SK-N-SH (cell line): ENCODE results near the gene VPS51. TPM values are rescaled to one million over a fixed set of nuclear protein-coding genes. Genes with fewer than 3 reads are reported as not detected.
A peak's percentile ranks its signal among the peaks of the same experiment; 100 is the strongest.

Experiments
- CTCF ChIA-PET: fragments of 300-600, 350-600 bp; formaldehyde crosslinking; extraction: SDS; loops from one replicate; lab custom pipeline; 2021; lab: Yijun Ruan, JAX
- POLR2A ChIA-PET: fragments of 350-600 bp; sonication (Branson Sonifier 250); formaldehyde crosslinking; extraction: SDS; loops from one replicate; lab custom pipeline; 2020; ENCODE audit warnings: antibody characterized with exemption, inconsistent platforms; lab: Yijun Ruan, JAX
- DNase-seq: peaks from one replicate; pipeline ENCODE4 v3.0.0; 2012
- H2AFZ ChIP-seq: fragments of 200-600 bp; sonication (generic); 2 replicates; pipeline ENCODE4 v1.8.1; 2016; ENCODE audit warnings: antibody characterized with exemption, mild to moderate bottlenecking, low read depth
- H3F3A ChIP-seq: fragments of 200-600 bp; sonication (generic); replicated peaks from 2 replicates; pipeline ENCODE3; 2016; ENCODE audit warnings: antibody characterized with exemption, mild to moderate bottlenecking; ENCODE audit not compliant: insufficient read depth
- H3K27ac ChIP-seq, 2 experiments: fragments of 200-500 bp in 1 of 2; fragments of 200-600 bp in 1 of 2; sonication (Bioruptor generic) in 1 of 2; sonication (generic), shearing (Covaris generic) in 1 of 2; 2 replicates each; pipeline versions ENCODE4 v1.5.1 to v1.6.1; 2014 to 2016; ENCODE audit warnings: low read depth in 2 of 2, inconsistent platforms in 1 of 2, low read length in 1 of 2, mild to moderate bottlenecking in 1 of 2, mixed read lengths in 1 of 2
- H3K27me3 ChIP-seq: fragments of 200-600 bp; sonication (generic), shearing (Covaris generic); 2 replicates; pipeline ENCODE4 v1.6.1; 2016; ENCODE audit warnings: mixed run types; ENCODE audit not compliant: insufficient read depth
- H3K36me3 ChIP-seq, 2 experiments: fragments of 200-500 bp in 1 of 2; fragments of 200-600 bp in 1 of 2; sonication (Bioruptor generic) in 1 of 2; sonication (generic) in 1 of 2; replicated peaks in 1 of 2; 2 replicates each; pipeline versions ENCODE3 to v1.5.1; 2014 to 2016; ENCODE audit warnings: low read length in 1 of 2, mild to moderate bottlenecking in 1 of 2; ENCODE audit not compliant: insufficient read depth in 2 of 2, control insufficient read depth in 1 of 2
- H3K4me1 ChIP-seq, 2 experiments: fragments of 200-500 bp in 1 of 2; fragments of 200-600 bp in 1 of 2; sonication (Bioruptor generic) in 1 of 2; sonication (generic), shearing (Covaris generic) in 1 of 2; 2 replicates each; pipeline versions ENCODE4 v1.5.1 to v1.6.1; 2014 to 2016; ENCODE audit warnings: low read depth in 1 of 2, low read length in 1 of 2, mixed run types in 1 of 2; ENCODE audit not compliant: insufficient read depth in 2 of 2, control insufficient read depth in 1 of 2
- H3K4me2 ChIP-seq: fragments of 200-600 bp; sonication (generic), shearing (Covaris generic); 2 replicates; pipeline ENCODE4 v1.6.1; 2017; ENCODE audit warnings: mixed run types
- H3K4me3 ChIP-seq, 2 experiments: fragments of 200-500 bp in 1 of 2; fragments of 200-600 bp in 1 of 2; sonication (Bioruptor generic) in 1 of 2; sonication (generic), shearing (Covaris generic) in 1 of 2; 2 replicates each; pipeline versions ENCODE4 v1.5.1 to v1.8.1; 2014 to 2016; ENCODE audit warnings: low read depth in 2 of 2, inconsistent platforms in 1 of 2, low read length in 1 of 2, mild to moderate bottlenecking in 1 of 2, mixed read lengths in 1 of 2, moderate library complexity in 1 of 2
- H3K79me2 ChIP-seq: fragments of 200-600 bp; sonication (generic); 2 replicates; pipeline ENCODE4 v1.8.1; 2017; ENCODE audit warnings: mild to moderate bottlenecking; ENCODE audit not compliant: insufficient read depth
- H3K9ac ChIP-seq: fragments of 200-600 bp; sonication (generic); 2 replicates; pipeline ENCODE4 v1.6.1; 2017; ENCODE audit warnings: mixed run types
- H3K9me2 ChIP-seq: fragments of 200-600 bp; sonication (generic); 2 replicates; pipeline ENCODE4 v1.6.1; 2017; ENCODE audit warnings: mixed run types
- H3K9me3 ChIP-seq: fragments of 200-600 bp; sonication (generic); 2 replicates; pipeline ENCODE4 v1.6.1; 2017; ENCODE audit warnings: mixed run types, mild to moderate bottlenecking, moderate library complexity
- H4K20me1 ChIP-seq: fragments of 200-600 bp; sonication (generic); 2 replicates; pipeline ENCODE4 v1.6.1; 2017; ENCODE audit warnings: mild to moderate bottlenecking, mixed run types; ENCODE audit not compliant: insufficient read depth
- CHD2 ChIP-seq: fragments of 150-350 bp; IDR thresholded peaks from 2 replicates; pipeline ENCODE4 v1.6.1; 2018; ENCODE audit warnings: low read length; ENCODE audit not compliant: partially characterized antibody
- ELF1 ChIP-seq: IDR thresholded peaks from 2 replicates; pipeline ENCODE4 v1.4.0; 2012
- EP300 ChIP-seq, 2 experiments: IDR thresholded peaks; 2 replicates each; pipeline versions ENCODE4 v1.4.0 to v1.6.1; 2012; ENCODE audit warnings: borderline replicate concordance in 1 of 2, low read depth in 1 of 2, low read length in 1 of 2
- GABPA ChIP-seq: IDR thresholded peaks from 2 replicates; pipeline ENCODE4 v1.4.0; 2012; ENCODE audit warnings: low read depth, mild to moderate bottlenecking
- GATA2 ChIP-seq: sonication (generic); formaldehyde crosslinking; IDR thresholded peaks from 2 replicates; pipeline ENCODE4 v1.5.0; 2020; ENCODE audit warnings: mild to moderate bottlenecking, missing genetic modification reagents
- JUND ChIP-seq: IDR thresholded peaks from 2 replicates; pipeline ENCODE4 v1.4.0; 2012
- MEF2A ChIP-seq: IDR thresholded peaks from 2 replicates; pipeline ENCODE4 v1.4.0; 2012; ENCODE audit warnings: low read depth, borderline replicate concordance
- MXI1 ChIP-seq: IDR thresholded peaks from 2 replicates; pipeline ENCODE4 v1.6.1; 2012; ENCODE audit warnings: mild to moderate bottlenecking, low read depth, low read length, improper control_type of control experiment
- NFIC ChIP-seq: IDR thresholded peaks from 2 replicates; pipeline ENCODE4 v1.4.0; 2012; ENCODE audit warnings: borderline replicate concordance
- NRF1 ChIP-seq: IDR thresholded peaks from 2 replicates; pipeline ENCODE4 v1.6.1; 2012; ENCODE audit warnings: low read depth, mild to moderate bottlenecking, low read length
- RCOR1 ChIP-seq: fragments of 150-350 bp; IDR thresholded peaks from 2 replicates; pipeline ENCODE4 v1.6.1; 2017; ENCODE audit warnings: antibody characterized with exemption, low read length
- SIN3A ChIP-seq: IDR thresholded peaks from 2 replicates; pipeline ENCODE4 v1.6.1; 2012; ENCODE audit warnings: low read depth, mild to moderate bottlenecking, low read length, moderate library complexity, borderline replicate concordance
- WGBS: methylation state at CpG from one replicate; pipeline ENCODE4 v1.1.6; 2017; ENCODE audit warnings: low lambda C conversion rate; 5-methylcytosine and 5-hydroxymethylcytosine counted together
- polyA plus RNA-seq, 3 experiments: library from polyadenylated mRNA; depleted of rRNA; stranded (reverse); fragments of >200 nt; gene quantifications; 2 replicates each; pipeline ENCODE4 v1.2.3, GENCODE V29; 2012
- TF ChIP-seq, protein P1 (sequence below): fragments of 150-350 bp; IDR thresholded peaks from 2 replicates; pipeline ENCODE4 v1.6.1; 2017; ENCODE audit warnings: antibody characterized with exemption, low read length, low read depth, borderline replicate concordance
- TF ChIP-seq, protein P2 (sequence below): IDR thresholded peaks from 2 replicates; pipeline ENCODE4 v1.6.1; 2012; ENCODE audit warnings: mild to moderate bottlenecking, low read depth, low read length, moderate library complexity
- TF ChIP-seq, protein P3 (sequence below): fragments of 150-350 bp; IDR thresholded peaks from 2 replicates; pipeline ENCODE4 v1.6.1; 2016; ENCODE audit warnings: mild to moderate bottlenecking, low read depth, low read length
- TF ChIP-seq, protein P4 (sequence below): IDR thresholded peaks from 2 replicates; pipeline ENCODE4 v1.4.0; 2012; ENCODE audit warnings: low read depth, borderline replicate concordance

VPS51 gene
- polyA plus RNA-seq, 1 of the 3 experiments (the other 2 are of a cell fraction), result 59.9 TPM

DNA sequence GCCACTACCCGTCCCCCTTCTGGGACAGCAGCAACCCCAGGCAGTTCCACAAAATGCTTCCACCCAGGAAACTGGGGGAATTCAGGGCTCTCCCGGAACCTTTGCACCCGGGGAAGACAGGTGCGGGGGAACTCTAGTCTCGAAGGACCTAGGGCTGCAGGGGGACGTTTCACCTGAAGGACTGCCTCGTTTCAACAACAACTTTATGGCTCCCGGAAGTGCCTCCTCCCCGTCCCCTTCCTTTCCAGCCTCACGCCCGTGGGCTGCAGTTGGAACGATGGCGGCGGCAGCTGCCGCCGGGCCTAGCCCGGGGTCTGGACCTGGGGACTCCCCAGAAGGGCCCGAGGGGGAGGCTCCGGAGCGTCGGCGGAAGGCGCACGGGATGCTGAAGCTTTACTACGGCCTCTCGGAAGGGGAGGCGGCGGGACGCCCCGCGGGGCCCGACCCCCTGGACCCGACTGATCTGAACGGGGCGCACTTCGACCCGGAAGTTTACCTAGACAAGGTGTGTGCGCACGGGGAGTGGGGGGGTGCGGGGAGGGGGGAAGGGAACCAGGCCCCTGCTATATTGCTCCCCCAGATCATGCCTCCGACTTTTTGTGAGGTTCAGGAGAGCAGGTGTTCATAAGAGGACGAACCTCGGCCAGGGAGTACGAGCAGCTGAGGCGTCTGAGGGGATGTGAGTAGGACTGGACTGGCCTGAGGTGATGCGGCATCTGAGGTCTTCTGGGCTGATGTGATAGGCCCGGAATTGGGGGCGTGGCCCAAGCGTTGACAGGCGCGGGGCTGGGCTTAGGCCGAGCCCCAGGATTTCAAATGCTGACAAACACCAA lies at the start of gene VPS51 (continued):
- TF ChIP-seq NRF1 (0 out of 2 replicates have a peak, but pooled peaks have one; percentile 13), GABPA (peak; percentile 94), CHD2 (peak; percentile 95), NFIC (no peak)
- TF ChIP-seq, protein P1, sequence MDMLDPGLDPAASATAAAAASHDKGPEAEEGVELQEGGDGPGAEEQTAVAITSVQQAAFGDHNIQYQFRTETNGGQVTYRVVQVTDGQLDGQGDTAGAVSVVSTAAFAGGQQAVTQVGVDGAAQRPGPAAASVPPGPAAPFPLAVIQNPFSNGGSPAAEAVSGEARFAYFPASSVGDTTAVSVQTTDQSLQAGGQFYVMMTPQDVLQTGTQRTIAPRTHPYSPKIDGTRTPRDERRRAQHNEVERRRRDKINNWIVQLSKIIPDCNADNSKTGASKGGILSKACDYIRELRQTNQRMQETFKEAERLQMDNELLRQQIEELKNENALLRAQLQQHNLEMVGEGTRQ, result no peak

DNA sequence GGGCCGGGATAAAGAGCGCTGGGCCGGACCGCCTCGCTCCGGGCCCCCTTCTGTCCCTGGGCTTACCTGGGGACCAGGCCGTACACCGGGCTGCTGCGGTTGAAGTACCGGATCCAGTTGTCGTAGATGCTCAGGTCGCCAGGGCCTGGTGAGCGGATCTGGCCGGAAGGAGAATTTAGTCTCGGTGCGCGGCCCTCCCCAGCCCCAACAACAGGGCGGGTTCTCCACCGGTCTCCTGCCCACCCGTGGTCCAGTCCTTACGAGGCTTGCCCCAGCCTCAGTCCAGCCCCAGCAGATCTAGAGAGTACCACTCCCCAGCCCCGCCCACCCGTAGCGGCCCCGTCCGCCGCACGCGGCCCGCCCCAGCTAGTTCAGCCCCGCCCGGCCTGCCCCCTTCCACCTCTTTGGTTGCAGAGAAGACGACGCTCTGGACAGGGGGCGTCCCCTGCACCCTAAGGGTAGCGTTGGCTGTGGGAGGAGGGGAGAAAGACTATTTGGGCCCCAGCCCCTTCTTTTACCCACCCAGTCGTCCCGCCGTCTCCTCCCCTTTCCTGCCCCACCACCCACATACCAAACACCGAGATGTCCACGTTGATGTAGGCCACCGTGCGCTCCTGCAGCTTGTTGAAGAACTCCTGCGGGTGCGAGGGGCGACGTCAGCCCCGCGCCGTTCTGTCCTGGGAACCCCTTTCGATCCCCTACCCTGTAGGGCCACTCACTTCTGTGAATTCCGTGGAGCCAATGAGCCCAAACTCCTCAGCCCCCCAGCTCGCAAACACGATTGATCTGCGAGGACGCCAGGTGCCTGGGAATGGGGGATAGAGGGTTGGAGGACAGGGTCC lies 48.2 kb upstream of the VPS51 start:
- 98% methylated on average over 46 of the region's 56 CpGs for WGBS
- no peak overlapping the region for H2AFZ ChIP-seq
- no peak overlapping the region for H3K4me3 ChIP-seq

More for the DNA sequence above, 48.2 kb upstream of the VPS51 start:
- H4K20me1 ChIP-seq, result no peaks in the 10 kb centered on the region
- peaks cover 8 to 13% of the 10 kb centered on the region in 2 experiments for H3K36me3 ChIP-seq
- H3K27me3 ChIP-seq, result no peaks in the 10 kb centered on the region
- H3K9ac ChIP-seq, result no peak overlapping the region
- H3K4me1 ChIP-seq, result peaks cover 0 to 1% of the 10 kb centered on the region in 2 experiments; a peak in 2 of 4 replicates
- no peak for TF ChIP-seq GATA2 (CRISPR knock-in tag)
- TF ChIP-seq, protein P2, sequence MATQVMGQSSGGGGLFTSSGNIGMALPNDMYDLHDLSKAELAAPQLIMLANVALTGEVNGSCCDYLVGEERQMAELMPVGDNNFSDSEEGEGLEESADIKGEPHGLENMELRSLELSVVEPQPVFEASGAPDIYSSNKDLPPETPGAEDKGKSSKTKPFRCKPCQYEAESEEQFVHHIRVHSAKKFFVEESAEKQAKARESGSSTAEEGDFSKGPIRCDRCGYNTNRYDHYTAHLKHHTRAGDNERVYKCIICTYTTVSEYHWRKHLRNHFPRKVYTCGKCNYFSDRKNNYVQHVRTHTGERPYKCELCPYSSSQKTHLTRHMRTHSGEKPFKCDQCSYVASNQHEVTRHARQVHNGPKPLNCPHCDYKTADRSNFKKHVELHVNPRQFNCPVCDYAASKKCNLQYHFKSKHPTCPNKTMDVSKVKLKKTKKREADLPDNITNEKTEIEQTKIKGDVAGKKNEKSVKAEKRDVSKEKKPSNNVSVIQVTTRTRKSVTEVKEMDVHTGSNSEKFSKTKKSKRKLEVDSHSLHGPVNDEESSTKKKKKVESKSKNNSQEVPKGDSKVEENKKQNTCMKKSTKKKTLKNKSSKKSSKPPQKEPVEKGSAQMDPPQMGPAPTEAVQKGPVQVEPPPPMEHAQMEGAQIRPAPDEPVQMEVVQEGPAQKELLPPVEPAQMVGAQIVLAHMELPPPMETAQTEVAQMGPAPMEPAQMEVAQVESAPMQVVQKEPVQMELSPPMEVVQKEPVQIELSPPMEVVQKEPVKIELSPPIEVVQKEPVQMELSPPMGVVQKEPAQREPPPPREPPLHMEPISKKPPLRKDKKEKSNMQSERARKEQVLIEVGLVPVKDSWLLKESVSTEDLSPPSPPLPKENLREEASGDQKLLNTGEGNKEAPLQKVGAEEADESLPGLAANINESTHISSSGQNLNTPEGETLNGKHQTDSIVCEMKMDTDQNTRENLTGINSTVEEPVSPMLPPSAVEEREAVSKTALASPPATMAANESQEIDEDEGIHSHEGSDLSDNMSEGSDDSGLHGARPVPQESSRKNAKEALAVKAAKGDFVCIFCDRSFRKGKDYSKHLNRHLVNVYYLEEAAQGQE, result no peak
- TF ChIP-seq ELF1, result no peak
- TF ChIP-seq CHD2, result no peak
- no peak for TF ChIP-seq SIN3A
- TF ChIP-seq NFIC, result no peak
- TF ChIP-seq, protein P1, result no peak
- TF ChIP-seq RCOR1, result no peak
- TF ChIP-seq MEF2A, result no peak
- TF ChIP-seq, protein P3, sequence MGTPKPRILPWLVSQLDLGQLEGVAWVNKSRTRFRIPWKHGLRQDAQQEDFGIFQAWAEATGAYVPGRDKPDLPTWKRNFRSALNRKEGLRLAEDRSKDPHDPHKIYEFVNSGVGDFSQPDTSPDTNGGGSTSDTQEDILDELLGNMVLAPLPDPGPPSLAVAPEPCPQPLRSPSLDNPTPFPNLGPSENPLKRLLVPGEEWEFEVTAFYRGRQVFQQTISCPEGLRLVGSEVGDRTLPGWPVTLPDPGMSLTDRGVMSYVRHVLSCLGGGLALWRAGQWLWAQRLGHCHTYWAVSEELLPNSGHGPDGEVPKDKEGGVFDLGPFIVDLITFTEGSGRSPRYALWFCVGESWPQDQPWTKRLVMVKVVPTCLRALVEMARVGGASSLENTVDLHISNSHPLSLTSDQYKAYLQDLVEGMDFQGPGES, result no peak
- no peak for TF ChIP-seq JUND
- no peak for TF ChIP-seq EP300 (IDR thresholded peaks at IDR 0.05; ENCODE audit: borderline replicate concordance in 1 of 2, low read depth in 1 of 2, low read length in 1 of 2)
- TF ChIP-seq MXI1, result no peak
- TF ChIP-seq, protein P4, sequence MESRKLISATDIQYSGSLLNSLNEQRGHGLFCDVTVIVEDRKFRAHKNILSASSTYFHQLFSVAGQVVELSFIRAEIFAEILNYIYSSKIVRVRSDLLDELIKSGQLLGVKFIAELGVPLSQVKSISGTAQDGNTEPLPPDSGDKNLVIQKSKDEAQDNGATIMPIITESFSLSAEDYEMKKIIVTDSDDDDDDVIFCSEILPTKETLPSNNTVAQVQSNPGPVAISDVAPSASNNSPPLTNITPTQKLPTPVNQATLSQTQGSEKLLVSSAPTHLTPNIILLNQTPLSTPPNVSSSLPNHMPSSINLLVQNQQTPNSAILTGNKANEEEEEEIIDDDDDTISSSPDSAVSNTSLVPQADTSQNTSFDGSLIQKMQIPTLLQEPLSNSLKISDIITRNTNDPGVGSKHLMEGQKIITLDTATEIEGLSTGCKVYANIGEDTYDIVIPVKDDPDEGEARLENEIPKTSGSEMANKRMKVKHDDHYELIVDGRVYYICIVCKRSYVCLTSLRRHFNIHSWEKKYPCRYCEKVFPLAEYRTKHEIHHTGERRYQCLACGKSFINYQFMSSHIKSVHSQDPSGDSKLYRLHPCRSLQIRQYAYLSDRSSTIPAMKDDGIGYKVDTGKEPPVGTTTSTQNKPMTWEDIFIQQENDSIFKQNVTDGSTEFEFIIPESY, result no peak
- TF ChIP-seq, all 33 proteins: peak for 0
- CTCF ChIA-PET, result interaction anchor here (3.0 kb wide), 1 partner anchor 34 kb away, joined by 8 read pairs; the partner anchor contains the start of gene ARL2
- Histone ChIP-seq H3K79me2 (peaks cover 16% of the 10 kb centered on the region), H3K9me2 (no peaks in the 10 kb centered on the region), H3F3A (no peaks in the 10 kb centered on the region), H3K4me2 (no peak overlapping the region), H3K9me3 (no peaks in the 10 kb centered on the region), H3K27ac (no peak overlapping the region)
- POLR2A ChIA-PET, result no interaction called here
- no peak for DNase-seq
